Iris pigment epithelial cell (primary cell): Measurements from ENCODE around the gene MAN1A1.
A peak's percentile ranks its signal among the peaks of the same experiment; 100 is the strongest.

Source experiments
- DNase-seq: peaks from one replicate; pipeline ENCODE4 v3.0.0-alpha.2; 2011; ENCODE audit warnings: low read depth

The MAN1A1 gene

GRCh38 chr6:119270545-119270944 lies 79.0 kb downstream of the MAN1A1 start:
- no peak for DNase-seq

- DNase-seq = no peak
Observed at GRCh38 chr6:119269266-119270103, 80.1 kb downstream of the MAN1A1 start.

GRCh38 chr6:119267126-119267905 lies 82.2 kb downstream of the MAN1A1 start:
- no peak for DNase-seq

- no peak for DNase-seq
Observed at GRCh38 chr6:119264854-119265397, 84.6 kb downstream of the MAN1A1 start.

- DNase-seq = no peak
Observed at GRCh38 chr6:119262612-119263011, 86.9 kb downstream of the MAN1A1 start.

GRCh38 chr6:119261944-119262284 lies 87.6 kb downstream of the MAN1A1 start:
- no peak for DNase-seq

- DNase-seq = no peak
Observed at GRCh38 chr6:119259027-119259426, 90.5 kb downstream of the MAN1A1 start.

GRCh38 chr6:119257726-119258125 lies 91.8 kb downstream of the MAN1A1 start:
- no peak for DNase-seq

GRCh38 chr6:119256978-119257462 lies 92.5 kb downstream of the MAN1A1 start:
- DNase-seq = no peak

GRCh38 chr6:119256392-119256791 lies 93.2 kb downstream of the MAN1A1 start:
- DNase-seq = no peak

GRCh38 chr6:119255492-119255891 lies 94.1 kb downstream of the MAN1A1 start:
- no peak for DNase-seq

- DNase-seq = no peak
Observed at GRCh38 chr6:119250036-119250435, 99.5 kb downstream of the MAN1A1 start.

- no peak for DNase-seq
Observed at GRCh38 chr6:119249319-119249718, 100.2 kb downstream of the MAN1A1 start.

GRCh38 chr6:119247504-119247903 lies 102.1 kb downstream of the MAN1A1 start:
- DNase-seq = no peak

- no peak for DNase-seq
Observed at GRCh38 chr6:119243657-119244056, 105.9 kb downstream of the MAN1A1 start.

- DNase-seq = no peak
Observed at GRCh38 chr6:119243037-119243436, 106.5 kb downstream of the MAN1A1 start.

GRCh38 chr6:119241540-119242309 lies 107.8 kb downstream of the MAN1A1 start:
- no peak for DNase-seq

GRCh38 chr6:119241111-119241465 lies 108.5 kb downstream of the MAN1A1 start:
- peak; percentile 44 for DNase-seq

- DNase-seq = no peak
Observed at GRCh38 chr6:119240257-119241110, 109.1 kb downstream of the MAN1A1 start.

GRCh38 chr6:119237177-119237715 lies 112.3 kb downstream of the MAN1A1 start:
- DNase-seq = no peak

GRCh38 chr6:119234941-119235340 lies 114.6 kb downstream of the MAN1A1 start:
- DNase-seq = no peak
